Fibroblast of mammary gland (primary cell): Measurements from ENCODE around the gene NIPAL3.

ENCODE experiments used
- DNase-seq: peaks from one replicate; pipeline ENCODE4 v3.0.0-alpha.2; 2010; ENCODE audit warnings: low read depth
- H3K4me3 ChIP-seq: 2 replicates; pipeline ENCODE4 v1.5.1; 2011; ENCODE audit warnings: low read depth, mild to moderate bottlenecking, low read length, moderate library complexity; ENCODE audit not compliant: control insufficient read depth
- TF ChIP-seq, protein P1 (sequence below): conservative IDR thresholded peaks from 2 replicates; pipeline ENCODE4 v1.5.1; 2011; ENCODE audit warnings: low read depth, low read length, inconsistent platforms; ENCODE audit not compliant: control insufficient read depth, insufficient read depth

NIPAL3 gene

DNA sequence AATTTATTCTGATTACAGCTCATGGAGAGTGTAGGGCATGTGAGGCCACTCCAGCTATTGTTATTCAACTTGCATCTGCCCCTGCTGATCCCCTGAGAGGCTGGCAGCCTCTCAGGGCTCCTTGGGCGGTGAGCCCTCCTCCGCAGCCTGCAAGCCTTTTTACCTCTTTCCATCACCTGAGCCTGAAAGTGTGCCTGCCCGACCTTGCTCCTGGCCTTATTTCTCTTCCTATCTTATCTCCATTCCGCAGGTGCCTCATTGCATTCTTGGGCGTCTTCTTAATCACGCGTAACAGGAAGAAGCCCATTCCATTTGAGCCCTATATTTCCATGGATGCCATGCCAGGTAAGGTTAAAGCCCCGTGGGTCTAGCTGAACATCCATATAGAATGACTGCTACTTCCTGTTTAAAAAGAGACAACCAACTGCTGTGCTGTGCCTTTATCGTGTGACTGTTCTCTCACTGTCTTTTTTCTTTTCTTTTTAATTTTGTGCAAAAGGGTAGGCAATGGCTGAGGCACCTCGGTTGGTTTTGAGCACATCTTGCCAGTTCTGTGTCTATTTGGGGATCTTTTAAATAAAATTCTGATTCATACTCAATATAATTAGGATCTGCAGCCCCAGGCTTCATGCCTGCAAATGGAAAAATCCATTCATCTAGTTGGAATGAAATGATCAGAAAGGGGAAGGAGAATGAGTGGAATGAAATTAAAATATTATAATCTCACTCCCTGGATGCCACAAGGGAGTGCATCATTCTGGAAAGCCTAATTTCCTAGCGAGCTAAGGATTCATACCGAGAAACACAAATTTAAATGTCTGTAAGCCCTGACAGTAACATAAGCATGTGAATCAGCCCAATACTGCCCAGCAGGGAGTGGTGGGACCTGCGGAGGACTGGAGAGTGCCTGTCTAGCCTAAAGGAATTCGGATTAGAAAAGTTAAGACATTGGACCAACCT, 48.5 kb downstream of the NIPAL3 start:
- TF ChIP-seq, protein P1, sequence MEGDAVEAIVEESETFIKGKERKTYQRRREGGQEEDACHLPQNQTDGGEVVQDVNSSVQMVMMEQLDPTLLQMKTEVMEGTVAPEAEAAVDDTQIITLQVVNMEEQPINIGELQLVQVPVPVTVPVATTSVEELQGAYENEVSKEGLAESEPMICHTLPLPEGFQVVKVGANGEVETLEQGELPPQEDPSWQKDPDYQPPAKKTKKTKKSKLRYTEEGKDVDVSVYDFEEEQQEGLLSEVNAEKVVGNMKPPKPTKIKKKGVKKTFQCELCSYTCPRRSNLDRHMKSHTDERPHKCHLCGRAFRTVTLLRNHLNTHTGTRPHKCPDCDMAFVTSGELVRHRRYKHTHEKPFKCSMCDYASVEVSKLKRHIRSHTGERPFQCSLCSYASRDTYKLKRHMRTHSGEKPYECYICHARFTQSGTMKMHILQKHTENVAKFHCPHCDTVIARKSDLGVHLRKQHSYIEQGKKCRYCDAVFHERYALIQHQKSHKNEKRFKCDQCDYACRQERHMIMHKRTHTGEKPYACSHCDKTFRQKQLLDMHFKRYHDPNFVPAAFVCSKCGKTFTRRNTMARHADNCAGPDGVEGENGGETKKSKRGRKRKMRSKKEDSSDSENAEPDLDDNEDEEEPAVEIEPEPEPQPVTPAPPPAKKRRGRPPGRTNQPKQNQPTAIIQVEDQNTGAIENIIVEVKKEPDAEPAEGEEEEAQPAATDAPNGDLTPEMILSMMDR: no peak
- no peak for DNase-seq
- no peak overlapping the region for H3K4me3 ChIP-seq

DNA sequence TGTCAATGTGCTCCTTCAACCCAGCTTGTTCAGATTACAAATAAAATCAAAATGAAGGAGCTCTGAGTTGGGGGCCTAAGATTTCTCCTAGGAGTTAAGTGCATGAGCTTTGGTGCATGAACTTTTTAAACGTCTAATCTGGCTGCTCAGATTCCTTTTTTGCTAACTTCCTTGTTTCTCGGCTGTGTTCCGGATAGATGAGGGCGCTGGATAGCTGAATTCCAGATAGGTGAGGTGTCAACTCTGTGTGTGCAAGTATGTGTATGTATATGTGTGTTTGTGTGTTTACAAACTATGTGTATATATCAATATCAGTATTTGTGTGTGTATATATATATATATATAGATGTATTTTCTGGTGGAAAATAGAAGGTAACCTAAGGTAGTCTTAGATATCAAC, 49.5 kb downstream of the NIPAL3 start:
- DNase-seq: no peak
- H3K4me3 ChIP-seq: no peak overlapping the region
- TF ChIP-seq, protein P1: no peak

DNA sequence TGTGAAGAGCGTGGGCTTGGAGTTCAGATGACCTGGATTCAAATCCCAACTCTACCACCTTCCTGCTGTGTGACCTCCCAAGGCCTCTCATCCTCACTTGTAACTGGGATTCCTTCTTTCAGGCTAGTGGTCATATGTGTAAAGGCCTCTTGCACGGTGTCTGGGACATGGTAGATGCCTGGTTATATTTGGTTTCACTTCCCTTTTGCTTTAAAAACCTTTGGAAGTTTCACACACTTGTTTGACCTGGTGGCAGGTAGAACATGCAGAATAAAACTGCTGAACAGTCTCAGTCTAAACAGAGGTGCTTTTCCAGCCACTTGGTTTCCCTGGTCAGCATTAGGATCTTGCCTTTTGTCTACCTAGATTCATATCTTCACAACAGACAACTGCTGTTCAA, 50.0 kb downstream of the NIPAL3 start:
- TF ChIP-seq, protein P1: no peak
- H3K4me3 ChIP-seq: no peak overlapping the region
- DNase-seq: no peak

DNA sequence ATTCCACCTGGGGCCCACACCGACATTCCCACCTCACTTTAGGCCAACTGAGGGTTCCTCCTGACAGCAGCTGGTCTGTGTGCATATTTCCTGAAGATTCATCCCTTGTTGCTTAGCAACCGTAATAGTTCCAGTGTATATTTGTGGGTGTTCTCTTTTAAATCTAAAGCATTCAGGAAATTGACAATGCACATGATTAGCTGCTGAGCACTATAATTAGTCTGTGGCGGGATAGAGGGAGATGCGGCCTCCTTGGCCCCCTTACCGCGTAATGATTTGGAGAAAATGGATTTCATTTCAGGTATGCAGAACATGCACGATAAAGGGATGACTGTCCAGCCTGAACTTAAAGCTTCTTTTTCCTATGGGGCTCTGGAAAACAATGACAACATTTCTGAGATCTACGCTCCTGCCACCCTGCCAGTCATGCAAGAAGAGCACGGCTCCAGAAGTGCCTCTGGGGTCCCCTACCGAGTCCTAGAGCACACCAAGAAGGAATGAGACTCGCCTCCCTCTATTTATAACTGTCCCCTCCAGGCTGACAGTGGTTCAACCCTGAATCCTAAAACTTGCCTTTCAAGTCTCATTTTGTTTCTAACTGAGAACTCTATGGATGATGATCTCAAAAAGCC, 53.2 kb downstream of the NIPAL3 start:
- no peak overlapping the region for H3K4me3 ChIP-seq
- TF ChIP-seq, protein P1: no peak
- no peak for DNase-seq

DNA sequence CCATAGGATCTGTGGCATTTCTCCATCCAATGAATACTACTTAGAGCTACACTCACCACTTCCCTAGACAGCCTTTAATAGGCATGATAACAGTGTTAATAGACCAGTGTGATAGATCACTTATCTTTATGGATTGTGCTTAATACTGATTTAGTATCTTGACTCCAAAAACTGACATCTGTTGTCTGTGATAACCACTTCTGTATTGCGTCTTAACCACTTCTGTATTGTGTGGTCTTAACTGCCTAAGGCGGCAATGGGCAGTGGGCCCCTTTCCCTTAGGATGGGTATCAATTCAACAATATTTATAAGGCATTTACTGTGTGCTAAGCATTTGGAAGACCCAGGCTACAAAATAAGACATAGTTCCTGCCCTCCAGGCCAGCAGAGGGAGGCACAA, 55.0 kb downstream of the NIPAL3 start:
- no peak for DNase-seq
- no peak overlapping the region for H3K4me3 ChIP-seq
- TF ChIP-seq, protein P1: no peak

DNA sequence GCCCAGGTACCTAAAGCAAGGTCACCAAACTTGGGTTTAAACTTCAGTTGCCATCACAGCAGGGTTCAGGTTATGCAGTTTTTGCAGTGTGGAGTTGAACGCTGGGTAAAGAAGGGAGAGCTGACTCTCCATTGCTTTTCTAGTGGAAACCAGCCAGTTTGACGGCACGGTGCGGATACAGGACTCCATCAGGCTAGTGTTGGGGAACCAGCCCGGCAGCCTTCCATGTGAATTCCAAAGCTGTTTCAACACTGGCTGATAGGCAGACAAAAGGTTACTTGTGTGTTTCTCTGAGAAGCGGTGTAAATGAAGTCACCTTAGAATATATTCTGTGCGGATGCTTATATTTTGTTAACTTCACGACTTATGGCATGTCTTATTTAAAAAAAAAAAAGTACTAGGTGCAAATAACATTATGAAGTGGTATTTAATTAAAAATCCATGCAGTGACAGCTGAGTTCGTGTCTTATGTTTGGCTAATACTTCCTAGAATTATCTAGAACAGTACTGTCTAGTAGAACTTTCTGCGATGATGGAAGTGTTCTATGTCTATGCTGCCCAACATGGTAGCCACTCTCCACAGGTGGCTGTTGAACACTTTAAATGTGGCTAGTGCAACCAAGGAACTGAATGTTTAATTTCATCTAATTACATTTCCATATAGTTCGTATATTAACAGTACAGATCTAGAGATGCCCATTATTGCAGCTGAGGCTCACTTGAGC, 57.1 kb downstream of the NIPAL3 start:
- no peak for DNase-seq
- no peak overlapping the region for H3K4me3 ChIP-seq
- TF ChIP-seq, protein P1: no peak
